GM04504 (cell line): ENCODE data around the gene SYMPK.
A peak's percentile ranks its signal among the peaks of the same experiment; 100 is the strongest.

Experiments
- DNase-seq: peaks from one replicate; pipeline ENCODE4 v3.0.0-alpha.2; 2012; ENCODE audit warnings: low read depth

SYMPK gene

DNA sequence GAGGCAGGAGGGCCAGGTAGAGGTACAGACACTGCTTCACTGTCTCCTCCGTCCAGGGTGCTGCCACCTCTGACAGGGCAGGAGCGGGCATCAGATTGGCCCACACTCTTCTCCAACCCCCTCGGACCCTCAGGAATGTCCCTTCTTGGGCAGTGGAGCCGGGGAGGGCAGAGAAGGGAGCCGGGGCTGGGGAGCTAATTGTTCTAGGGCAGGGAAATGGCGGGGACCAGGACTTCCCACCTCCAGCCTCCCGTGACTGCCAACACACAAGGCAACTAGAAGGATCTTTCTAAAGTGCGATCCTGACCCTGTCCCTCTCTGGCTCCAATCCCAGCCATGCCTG, 37.7 kb downstream of the SYMPK start:
- DNase-seq: no peak

DNA sequence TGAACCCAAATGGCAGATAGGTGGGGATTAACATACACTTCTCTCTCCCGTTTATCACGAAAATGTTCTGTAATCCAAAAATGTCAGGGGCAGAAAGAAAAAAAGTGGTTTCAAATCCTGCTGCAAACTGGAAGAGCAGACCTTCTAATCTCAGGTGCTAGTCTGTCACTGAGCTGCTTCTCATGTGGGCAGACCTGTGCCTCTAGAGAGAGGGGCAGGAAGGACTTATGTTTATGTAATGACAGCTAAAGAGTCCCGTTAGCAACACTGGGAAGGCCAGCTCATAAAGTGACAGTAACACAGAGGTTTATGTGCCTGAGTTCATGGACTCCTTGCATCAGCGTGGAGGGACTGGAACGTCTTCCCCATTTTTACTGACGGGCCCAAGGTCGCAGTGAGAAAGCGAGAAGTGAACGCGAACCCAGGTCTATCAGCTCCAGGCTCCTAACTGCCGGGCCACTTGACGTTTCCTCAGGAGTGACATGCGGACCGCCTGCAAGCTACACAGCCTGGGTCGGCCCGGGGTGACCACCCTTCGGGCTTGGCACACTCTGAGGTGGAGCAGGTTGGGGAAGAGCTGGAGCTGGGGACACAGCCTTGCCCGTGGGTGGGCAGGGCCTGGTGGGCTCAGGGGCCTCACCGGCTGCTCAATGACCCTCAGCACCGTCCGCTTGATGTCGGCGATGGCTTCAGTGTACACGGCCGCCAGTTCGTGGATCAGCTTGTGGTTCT, 38.2 kb downstream of the SYMPK start:
- no peak for DNase-seq

DNA sequence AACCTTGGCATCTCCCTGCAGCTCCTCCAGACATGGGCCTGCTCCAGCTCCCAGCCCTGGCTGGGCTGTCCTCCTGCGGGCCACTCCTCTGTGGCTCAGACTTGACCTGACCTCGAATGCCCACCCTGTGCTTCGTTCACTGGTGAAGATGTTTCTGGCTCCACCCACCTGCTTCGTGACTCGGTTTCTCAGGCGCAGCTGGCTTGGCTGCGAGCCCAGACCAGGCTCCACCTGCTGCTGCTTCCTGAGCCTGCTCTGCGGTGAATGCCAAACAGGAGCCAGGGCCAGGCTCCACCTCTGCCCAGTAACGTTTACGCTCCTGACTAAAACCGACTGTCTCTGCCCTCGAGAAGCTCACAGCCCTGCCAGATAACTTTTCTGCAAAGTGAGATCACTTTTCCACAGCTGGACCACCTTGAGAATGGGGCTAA, 38.9 kb downstream of the SYMPK start:
- DNase-seq: no peak

DNA sequence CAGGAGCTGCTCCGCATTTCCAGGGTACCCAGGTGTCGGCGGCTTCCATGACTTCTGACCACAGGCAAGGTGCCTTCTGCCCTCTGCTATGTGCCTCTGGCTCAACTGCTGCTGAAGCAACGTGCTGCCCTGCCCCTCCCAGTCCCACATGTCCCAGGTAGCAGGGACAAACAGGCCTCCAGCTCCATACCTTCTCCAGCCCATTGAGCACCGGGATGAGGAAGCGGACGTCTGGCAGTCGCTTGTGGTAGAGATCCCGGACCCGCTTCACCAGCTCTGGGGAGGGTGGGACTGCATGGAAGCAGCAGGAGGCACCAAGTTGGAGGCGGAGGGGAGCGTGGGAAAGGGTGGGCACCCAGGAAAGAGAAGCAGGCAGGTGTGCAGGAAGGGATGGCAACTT, 39.8 kb downstream of the SYMPK start:
- DNase-seq: no peak

DNA sequence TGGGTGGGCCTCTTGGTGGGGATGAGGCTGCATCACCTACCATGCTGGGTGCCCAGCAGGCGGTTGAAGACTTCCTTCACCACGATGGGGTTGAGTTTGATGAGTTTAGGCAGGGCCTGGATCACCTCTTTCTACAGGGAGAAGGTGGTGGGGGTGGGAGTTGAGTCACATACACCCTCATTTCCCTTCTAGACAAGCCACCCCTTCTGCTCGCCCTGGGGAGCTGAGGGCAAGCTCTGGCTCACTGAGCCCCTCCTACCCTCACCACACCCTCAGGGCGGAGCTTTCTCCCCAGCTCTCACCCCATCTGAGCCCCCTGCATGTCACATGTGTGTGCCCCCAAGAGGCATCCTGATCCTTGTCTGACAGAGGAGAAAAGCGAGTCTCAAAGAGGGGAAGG, 40.2 kb downstream of the SYMPK start:
- no peak for DNase-seq

DNA sequence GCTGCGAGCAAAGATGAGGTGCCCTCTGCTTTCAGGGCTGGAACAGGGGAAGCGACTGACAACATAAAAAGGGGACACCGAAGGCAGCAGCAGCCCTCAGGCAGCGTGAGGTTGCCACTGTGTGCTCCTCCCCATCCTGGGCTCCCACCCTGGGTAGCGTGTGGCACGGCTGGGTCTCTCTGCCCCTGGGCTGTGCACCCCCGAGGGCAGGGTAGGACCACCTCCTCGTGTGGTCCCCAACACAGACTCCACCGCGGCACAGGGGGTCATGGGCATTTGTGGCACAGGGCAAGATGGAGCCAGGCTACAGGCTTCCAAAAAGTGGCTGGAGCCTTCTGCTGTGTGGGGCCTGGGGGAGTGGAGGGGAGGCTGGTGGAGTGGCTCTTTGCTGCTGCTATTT, 41.4 kb downstream of the SYMPK start:
- no peak for DNase-seq

DNA sequence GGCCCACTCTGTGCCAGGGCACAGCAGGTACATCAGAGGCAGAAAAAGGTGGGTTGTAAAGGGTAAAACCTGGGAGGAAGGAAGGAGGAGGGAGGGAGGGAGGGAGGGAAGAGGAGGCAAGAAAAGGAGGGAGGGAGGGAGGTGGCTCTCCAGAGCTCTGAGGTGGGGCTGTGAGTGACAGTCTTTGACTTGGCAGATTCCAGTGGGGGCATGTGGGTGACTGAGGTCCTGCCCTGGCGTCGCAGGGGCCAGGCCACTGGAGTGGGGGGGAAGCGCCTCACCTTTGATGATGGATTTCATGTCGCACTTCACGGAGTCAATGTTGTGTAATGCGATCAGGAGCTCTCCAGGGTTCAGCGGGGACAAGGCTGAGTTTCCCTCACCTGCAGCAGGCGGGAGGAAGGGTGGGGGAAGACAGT, 41.8 kb downstream of the SYMPK start:
- no peak for DNase-seq

DNA sequence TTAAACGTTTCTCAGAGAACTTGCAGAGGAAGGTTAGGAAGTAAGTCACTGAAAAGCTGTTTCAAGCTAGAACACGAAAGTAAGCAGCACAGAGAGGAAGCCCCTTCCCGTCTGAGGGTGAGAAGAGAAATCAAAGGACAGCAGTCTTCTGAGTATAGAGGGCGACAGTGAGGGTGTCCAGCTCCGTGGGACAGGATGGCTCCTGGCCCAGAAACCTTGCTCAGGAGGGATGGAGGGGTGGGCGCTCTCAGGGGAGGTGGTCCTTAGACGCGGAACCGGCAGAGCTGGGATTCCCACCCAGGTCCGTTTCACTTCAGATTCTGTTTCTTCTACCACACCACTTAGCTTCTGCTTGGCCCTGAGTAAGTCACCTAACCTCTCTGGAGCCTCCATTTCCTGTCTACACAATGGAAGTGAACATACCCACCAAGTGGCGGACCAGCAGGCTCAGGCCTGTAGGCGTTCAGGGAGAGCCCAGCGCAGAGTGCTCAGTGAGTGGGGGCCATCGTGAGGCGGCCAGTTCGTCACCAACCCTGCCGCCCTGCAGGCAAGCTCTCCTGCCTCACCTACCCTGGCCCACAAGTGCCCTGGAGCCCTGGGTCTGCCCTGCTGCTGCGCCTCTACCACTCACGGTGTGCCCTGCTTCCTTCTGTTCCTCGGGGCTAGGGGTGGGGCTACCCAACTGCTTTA, 42.4 kb downstream of the SYMPK start:
- DNase-seq: no peak

DNA sequence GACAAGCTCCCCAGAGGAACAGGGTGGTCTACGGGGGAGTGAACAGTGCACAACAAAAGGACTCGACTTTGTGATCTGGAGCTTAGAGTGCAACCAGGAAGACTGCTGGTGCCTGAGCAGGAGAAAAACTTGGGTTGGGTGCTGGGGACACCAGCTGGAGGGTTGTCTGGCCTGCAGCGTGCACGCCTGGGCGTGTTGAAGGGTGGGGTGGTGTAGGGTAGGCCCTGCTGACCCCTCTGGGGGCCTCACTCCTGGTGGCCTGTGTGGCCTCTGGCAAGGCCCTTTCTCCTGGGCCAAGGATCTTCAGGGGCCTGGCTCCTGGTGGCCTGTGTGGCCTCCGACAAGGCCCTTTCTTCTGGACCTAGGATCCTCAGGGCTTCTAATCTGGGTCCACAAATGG, 43.2 kb downstream of the SYMPK start:
- no peak for DNase-seq

DNA sequence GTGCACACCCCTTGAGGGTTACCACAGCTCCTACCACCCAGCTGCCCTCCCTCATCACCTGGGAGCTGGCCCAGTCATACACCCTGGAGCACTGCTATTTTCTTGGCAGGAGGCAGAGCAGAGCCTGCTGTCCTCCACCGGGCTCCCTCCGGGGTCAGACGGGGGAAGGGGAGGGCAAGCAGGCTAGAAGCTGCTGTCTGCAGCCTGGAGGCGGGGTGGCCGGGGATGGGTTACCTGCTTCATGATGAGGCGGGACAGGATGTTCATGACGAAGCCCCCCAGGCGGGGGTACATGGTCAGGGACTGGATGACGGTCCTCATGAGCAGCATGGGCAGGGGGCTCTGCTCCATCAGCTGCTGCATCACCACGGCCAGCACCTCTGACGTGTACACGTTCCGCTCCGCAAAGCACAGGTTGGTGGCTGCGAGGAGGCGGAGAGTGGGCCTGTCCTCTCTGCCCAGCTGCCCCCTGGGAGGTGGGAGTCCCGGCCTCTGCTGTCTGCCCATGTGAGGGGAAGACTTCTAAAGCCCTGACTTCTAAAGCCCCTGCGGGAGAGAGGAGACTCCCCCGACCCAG, 45.1 kb downstream of the SYMPK start:
- DNase-seq: no peak

DNA sequence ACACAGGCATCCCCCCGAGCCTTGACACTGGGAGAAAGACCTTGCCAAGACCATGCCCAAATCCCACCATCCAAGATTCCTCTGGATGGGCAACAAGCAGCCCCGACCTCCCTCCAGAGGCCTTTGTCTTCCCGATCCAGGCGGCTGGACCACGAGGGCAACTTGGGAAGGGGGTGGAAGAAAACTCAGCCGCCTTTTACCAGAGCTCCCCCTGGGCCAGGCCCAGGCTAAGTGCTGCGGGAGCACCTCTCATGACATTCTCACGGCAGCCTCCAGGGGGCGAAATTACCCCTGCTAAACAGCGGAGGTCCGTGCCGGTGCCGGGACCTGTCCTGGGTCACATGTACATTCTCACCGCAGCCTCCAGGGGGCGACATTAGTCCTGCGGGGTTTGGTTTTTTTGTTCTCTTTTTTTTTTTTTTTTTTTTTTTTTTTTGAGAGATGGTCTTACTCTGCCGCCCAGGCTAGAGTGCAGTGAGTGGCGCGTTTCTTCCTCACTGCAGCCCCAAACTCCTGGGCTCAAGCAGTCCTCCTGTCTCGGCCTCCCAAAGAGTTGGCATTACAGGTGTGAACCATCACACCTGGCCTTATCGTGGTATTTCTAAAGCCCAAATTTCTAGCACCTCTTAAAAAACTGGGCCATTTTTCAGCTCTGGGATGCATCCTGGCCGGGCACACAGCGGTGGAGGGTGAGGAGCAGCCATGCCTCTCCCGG, 45.8 kb downstream of the SYMPK start:
- peak; percentile 81 for DNase-seq

DNA sequence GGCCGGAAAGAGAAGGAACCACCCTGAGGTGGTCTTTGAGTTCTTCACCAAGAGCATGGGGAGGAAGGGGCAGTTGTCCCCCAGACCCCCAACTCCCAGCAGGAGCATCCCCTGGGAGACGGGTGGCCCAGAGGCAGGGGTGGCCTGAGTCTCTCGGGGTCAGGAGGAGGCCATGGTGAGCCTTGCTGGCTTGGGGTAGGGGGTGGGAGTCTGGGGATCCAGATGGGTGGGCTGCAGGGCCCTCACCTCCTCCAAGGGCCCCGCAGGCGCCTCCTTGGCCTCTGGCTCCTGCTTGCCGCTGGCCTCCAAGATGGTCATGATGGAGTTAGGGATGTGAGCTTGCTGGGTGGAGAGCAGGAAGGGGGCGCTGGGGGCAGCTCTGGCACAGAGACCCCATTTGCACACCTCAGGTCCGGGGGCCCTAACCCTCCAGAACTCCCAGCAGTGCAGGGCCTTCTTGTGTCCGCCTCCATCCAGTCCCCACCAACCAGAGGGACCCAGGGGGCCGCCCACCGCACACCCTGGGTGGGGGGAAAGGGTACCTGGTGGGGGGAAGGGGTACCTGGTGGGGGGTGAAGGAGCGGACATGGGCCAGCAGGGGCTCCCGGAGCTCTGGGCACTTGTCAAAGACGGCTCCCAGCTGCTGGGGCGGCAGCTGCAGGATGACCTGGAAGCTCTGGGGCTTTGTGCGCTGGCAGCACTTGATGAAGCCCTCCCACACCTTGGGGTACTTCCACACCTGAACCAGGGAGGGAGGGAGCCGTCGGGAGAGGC, 46.5 kb downstream of the SYMPK start:
- no peak for DNase-seq

DNA sequence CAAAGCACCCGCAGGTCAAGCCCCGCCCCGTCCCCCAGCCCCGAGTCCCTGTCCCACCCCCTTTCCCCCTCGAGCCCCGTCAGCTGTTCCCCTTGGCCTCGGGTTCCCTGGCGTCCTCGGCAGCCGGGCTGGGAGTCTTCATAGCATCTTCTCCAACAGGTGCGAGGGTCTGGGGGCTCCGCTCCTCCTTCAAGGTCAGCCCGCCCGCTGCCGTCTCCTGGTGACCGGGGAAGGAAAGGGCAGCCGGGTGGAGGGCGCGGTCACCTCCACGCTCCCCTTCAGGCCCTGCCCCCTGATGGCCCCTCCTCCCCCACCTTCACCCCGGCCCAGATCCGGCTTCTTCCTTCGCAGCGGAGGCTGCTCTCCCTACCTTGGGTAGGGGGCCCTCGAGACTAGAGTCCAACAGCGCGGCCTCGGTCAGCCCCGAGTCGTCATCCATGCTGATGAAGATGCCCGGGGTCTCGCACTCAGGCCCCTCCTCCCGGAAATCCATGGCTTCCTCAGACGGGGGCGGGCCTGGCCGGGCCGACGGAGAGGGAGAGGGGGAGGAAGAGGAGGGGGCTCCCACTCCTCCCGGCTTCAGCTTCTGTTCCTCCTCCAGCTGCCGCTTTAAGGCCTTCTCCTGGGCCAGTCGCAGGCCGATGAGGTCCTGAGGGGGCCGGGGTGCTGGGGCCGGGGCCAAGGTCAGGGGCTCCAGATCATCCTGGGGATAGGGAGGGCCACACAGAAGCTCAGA, 47.3 kb downstream of the SYMPK start:
- no peak for DNase-seq

DNA sequence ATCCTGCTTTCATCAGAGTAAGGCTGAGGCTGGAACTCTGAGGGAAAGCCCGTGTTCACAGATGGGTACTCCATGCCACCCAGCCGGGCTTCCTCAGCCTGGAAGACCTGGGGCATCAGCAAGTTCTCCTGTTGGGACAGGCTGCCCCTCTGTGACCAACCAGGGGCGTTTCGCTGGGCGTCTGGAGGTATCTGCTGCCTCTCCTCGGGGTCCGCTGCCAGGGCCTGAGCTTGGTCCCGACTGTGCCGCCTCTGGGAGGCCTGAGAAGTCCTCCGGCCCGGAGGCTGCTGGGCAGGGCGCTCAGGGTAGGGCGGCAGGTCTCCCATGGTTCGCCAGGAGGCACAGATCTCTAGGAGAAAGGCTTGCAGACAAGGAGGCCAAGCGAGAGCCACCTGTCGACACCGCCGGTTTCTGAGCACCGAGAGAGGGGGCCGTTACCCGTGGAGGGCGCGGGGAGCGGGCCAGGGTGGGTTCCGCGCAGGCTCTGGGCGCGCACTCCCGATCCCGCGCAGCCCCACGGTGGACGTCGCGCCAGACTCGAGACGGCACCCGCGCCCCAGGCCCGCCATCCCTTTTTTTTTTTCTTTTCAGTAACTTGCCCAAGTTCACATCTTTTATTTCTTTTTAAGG, 48.0 kb downstream of the SYMPK start, which contains the start of gene RSPH6A:
RSPH6A (minus strand) TSS at position 458 of the 630 bp plus-strand sequence; CDS start at position 326, 132 bp downstream.
- no peak for DNase-seq

DNA sequence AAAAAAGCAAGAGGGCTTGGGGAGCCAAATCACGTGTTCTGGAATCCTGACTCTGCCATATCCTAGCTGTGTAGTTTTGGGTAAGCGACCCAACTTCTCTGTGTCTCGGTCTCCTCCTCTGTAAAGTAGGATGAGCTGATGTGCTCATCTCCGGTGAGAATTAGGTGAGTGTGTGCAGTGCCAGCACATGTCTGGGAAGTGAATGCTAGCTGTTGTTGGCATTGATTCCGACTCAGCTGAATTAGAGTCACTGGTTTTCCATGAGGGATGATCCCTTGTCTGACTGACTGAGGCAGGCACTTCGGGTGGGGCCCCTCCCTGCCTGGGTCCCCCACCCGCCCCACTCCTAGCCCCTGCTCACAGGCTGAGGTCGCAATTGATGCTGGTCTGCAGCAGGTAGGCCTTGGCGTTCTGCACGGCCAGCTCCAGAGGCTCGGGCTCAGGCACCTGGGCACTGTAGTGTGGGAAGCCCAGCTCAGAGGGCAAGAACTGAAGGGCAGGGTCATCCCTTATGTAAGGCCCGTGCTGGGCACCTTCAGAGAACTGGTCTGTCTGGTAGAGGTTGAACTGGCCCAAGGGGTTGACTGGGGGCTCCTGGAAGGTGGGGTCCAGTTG, 48.7 kb downstream of the SYMPK start:
- DNase-seq: no peak

DNA sequence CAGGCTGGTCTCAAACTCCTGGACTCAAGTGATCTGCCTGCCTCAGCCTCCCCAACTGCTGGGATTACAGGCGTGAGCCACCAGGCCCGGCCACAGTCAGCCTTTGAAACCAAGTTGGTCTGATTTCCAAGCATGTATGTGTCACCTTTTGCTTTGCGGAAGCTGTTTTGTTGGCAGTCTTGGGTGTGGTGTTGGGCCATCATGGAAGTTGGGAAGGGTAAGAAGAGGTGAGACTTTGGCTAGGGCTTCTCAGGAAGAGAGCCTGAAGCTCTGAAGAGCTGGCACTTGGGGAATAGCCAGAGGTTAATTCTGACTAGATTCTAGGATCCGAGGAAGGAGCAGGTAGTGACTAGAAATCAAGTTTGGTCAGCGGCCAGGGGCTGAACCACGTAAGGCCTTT, 50.6 kb downstream of the SYMPK start:
- no peak for DNase-seq

DNA sequence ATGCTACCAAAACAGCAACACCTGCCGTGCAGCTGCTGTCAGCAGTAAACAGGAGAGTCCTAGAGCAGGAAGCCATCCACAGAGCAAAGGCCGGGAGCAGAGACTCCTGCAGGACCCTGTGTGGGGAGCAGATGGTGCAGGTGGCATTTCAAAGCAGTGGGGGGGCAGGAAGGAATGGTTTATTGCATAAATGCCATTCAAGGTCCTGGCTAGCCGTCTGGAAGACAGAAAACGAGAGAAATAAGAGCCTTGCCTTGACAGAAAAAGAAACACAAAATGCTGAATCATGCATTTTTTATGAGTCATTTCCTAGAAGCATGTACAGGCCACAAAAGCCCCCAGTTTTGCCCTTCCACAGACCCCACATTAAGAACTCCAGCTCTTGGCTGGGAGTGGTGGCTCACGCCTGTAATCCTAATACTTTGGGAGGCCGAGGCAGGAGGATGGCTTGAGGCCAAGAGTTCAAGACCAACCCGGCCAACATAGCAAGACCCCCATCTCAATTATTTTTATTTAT, 53.2 kb downstream of the SYMPK start:
- DNase-seq: peak; percentile 28

DNA sequence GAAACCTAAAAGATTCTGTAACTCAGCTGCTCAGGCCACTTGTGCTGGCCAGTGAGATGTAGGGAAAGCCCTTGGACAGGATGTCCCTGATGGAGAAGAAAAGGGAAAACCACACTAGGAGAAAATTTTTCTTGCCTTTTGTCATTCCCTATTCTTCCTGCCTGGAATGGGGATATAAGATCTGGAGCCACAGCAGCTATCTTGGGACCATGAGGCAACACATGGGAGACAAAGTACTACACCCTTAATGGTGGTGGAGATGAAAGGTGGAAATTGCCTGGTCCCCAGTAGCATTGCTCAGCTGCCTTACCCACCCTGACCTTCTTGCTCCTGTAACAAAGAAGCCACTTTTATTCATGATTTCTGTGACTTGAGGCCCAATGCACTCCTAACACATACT, 57.2 kb downstream of the SYMPK start:
- DNase-seq: no peak

DNA sequence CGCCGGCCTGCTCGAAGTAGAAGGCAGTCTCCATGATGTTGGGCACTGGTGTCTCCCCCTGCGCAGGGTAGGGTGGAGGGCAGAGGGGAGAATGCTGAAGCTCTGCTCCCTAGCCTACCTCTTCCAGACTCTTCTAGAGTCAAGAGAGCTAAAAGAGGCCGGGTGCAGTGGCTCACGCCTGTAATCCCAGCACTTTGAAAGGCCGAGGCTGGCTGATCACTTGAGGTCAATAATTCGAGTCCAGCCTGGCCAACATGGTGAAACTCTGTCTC, 58.1 kb downstream of the SYMPK start:
- no peak for DNase-seq
